ENCODE results near the gene SYT6.

The SYT6 gene

GRCh38 chr1:114153261-114154145 lies at the start of gene SYT6:
Gene SYT6 (minus strand): TSS chr1:114153869. CDS start chr1:114153772, 97 bp downstream.
- DNase-seq (ENCODE audit: low read depth, low spot score), result no peak

DNA sequence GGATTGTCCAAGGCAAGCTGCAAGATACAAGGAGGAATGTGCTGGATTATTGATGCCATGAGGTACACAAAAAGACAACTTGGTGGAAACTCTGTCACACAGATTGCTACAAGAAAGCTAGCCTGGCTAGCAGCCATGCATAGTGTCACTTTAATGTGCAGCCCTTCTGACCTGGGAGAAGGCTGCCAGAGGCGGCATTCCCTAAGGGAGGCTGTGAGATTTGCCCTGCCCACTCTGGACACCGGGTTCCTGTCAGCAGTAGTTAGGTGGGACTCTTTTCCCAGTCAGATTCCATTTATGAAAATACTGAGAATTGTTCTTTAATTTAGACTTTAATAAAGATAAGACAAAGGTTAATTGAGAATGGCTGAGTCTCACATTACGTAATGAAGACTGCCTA lies 47.8 kb upstream of the SYT6 start:
- DNase-seq (ENCODE audit: low read depth, low spot score), result no peak

GRCh38 chr1:114199017-114199594 lies 45.4 kb upstream of the SYT6 start:
- no peak for DNase-seq (ENCODE audit: low read depth, low spot score)

GRCh38 chr1:114196992-114197907 lies 43.6 kb upstream of the SYT6 start:
- no peak for DNase-seq (ENCODE audit: low read depth, low spot score)

- DNase-seq (ENCODE audit: low read depth, low spot score), result no peak
These were observed 42.1 kb upstream of the SYT6 start for GRCh38 chr1:114195819-114196218.

- no peak for DNase-seq (ENCODE audit: low read depth, low spot score)
These were observed 38.7 kb upstream of the SYT6 start for GRCh38 chr1:114192328-114192727.

DNA sequence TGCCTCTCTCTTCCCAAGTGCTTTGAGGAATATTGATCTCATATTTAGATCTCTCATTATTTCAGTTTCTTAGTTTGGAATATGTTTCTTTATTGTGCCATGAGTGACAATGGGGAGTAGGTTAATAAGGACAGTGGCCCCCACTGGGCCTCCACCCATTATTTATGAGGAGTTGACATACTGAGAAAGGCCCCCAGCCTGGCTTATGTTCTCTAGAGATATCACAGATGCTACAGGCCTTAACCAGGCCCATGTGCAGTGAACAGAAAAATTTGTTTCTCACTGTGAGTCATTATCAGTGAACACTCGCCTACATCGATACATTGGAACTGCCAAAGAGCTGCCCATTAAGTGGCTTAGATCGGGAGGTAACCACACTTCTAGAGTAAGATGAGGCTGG lies 35.7 kb upstream of the SYT6 start:
- DNase-seq (ENCODE audit: low read depth, low spot score), result no peak

GRCh38 chr1:114181356-114181755 lies 27.7 kb upstream of the SYT6 start:
- DNase-seq (ENCODE audit: low read depth, low spot score), result no peak

- no peak for DNase-seq (ENCODE audit: low read depth, low spot score)
These were observed 27.1 kb upstream of the SYT6 start for GRCh38 chr1:114180742-114181141.

- no peak for DNase-seq (ENCODE audit: low read depth, low spot score)
These were observed 25.3 kb upstream of the SYT6 start for GRCh38 chr1:114178936-114179335.

- no peak for DNase-seq (ENCODE audit: low read depth, low spot score)
These were observed 23.6 kb upstream of the SYT6 start for GRCh38 chr1:114177282-114177681.

GRCh38 chr1:114176366-114176765 lies 22.7 kb upstream of the SYT6 start:
- DNase-seq (ENCODE audit: low read depth, low spot score), result no peak

- no peak for DNase-seq (ENCODE audit: low read depth, low spot score)
These were observed 20.0 kb upstream of the SYT6 start for GRCh38 chr1:114173680-114174079.

DNA sequence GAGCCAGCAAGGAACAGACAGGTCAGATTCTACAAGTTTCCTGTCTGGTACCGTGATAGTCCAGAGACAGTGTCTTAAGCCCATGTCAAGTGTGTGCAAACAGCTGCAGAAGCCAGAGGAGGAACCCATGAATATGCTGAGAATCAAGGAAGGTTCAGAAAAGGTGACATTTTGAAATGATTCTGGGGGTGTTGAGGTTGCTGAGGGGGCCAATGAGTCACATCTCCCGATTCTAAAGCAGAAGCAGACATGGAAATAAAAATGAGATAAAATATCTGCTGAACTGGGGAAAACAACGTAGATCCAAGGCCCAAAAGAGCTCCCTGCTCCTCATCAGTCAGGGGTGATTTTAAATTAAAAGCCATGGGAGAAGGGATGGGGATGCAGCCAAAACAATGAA lies 15.8 kb upstream of the SYT6 start:
- no peak for DNase-seq (ENCODE audit: low read depth, low spot score)

- no peak for DNase-seq (ENCODE audit: low read depth, low spot score)
These were observed 13.6 kb upstream of the SYT6 start for GRCh38 chr1:114167226-114167625.

GRCh38 chr1:114164840-114165543 lies 11.3 kb upstream of the SYT6 start:
- DNase-seq (ENCODE audit: low read depth, low spot score), result no peak

DNA sequence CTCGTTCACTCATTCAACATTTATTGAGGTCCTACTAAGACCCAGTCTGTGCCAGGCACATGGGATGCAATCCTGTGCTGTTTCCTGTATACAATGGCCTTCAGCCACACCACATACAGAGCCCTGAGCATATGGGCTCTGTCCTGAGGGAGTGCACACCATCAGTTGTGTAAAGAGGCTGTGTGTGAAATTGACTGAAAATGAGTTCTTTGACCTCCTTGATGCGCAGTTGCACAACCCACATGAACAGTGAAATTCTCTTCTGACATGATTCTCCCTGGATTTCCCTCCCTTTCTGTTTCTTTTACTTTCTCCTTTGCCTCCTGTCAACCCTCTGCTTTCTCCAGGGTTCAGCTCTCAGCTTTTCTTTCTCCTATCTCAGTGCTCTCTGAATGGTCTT lies 6.3 kb upstream of the SYT6 start:
- no peak for DNase-seq (ENCODE audit: low read depth, low spot score)

DNA sequence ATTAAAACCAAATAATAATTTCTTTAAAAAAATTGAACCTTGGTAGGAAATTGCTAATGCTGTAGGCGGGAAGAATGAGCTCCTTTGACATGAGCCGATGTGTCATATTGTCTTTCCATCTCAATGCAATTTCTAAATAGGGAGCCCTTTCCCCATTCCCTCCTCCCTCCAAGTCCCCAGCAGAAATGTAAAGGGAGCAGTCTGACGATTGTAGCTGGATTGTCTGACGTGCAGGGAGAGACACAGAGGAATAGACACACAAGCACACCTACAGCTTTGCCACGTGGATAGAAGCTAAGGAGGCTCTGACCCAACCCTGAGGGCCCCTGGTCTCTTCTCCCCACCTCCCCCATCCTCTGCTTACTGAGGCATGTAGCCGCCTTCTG lies 3.6 kb upstream of the SYT6 start:
- no peak for DNase-seq (ENCODE audit: low read depth, low spot score)

- no peak for DNase-seq (ENCODE audit: low read depth, low spot score)
These were observed 3.0 kb upstream of the SYT6 start for GRCh38 chr1:114156538-114157274.

- no peak for DNase-seq (ENCODE audit: low read depth, low spot score)
These were observed 2.0 kb upstream of the SYT6 start for GRCh38 chr1:114155706-114156105.

- no peak for DNase-seq (ENCODE audit: low read depth, low spot score)
These were observed 1.3 kb upstream of the SYT6 start for GRCh38 chr1:114154963-114155322.
